ACC112 (cell line): Measurements from ENCODE around the gene RCVRN.

Experiments used
- H2AFZ ChIP-seq: fragments of 200-600 bp; sonication (generic); one replicate; pipeline ENCODE4 v1.6.0; 2017; ENCODE audit warnings: antibody characterized with exemption, low read length; ENCODE audit not compliant: unreplicated experiment
- H3K27ac ChIP-seq: fragments of 200-600 bp; sonication (generic); 2 replicates; pipeline ENCODE4 v1.5.1; 2014; ENCODE audit warnings: low read depth, mild to moderate bottlenecking, antibody characterized with exemption, low read length, moderate library complexity
- H3K27me3 ChIP-seq: fragments of 200-600 bp; sonication (generic); 2 replicates; pipeline ENCODE4 v1.6.1; 2014; ENCODE audit warnings: mild to moderate bottlenecking, antibody characterized with exemption, low read length, moderate library complexity, mixed read lengths; ENCODE audit not compliant: insufficient read depth
- H3K36me3 ChIP-seq: fragments of 200-600 bp; sonication (generic); 2 replicates; pipeline ENCODE4 v1.6.1; 2016; ENCODE audit warnings: mild to moderate bottlenecking, antibody characterized with exemption, low read length, moderate library complexity, mixed read lengths; ENCODE audit not compliant: insufficient read depth
- H3K4me1 ChIP-seq: fragments of 200-600 bp; sonication (generic); one replicate; pipeline ENCODE4 v1.6.1; 2016; ENCODE audit warnings: low read length, mixed read lengths; ENCODE audit not compliant: insufficient read depth, unreplicated experiment, control insufficient read depth
- H3K4me3 ChIP-seq: fragments of 200-600 bp; sonication (generic); 2 replicates; pipeline ENCODE4 v1.5.1; 2014; ENCODE audit warnings: mild to moderate bottlenecking, low read depth, low read length
- H3K79me2 ChIP-seq: fragments of 200-600 bp; sonication (generic); one replicate; pipeline ENCODE4 v1.6.0; 2016; ENCODE audit warnings: low read length; ENCODE audit not compliant: control insufficient read depth, unreplicated experiment, insufficient read depth

RCVRN gene

DNA sequence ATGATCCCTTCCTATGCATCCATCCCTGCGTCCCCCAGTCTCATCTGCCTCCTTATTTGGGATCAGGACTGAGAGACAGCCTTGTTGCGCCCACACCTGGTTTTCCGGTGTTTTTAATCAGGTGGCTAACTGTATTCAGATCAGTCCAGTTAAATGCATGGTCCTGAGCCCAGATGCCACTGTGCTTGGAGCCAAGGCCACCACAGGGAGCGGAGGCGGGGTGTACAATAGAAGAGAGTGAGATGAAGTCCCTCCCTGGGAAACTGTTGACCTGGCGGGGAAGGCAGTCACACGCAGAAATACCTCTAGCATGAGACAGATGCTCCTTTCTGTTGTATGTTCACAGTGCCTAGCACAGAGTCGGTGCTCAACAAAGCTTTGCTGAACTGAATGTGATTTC, 6.3 kb downstream of the RCVRN start:
- Histone ChIP-seq H3K4me1 (peaks cover 6% of the 10 kb centered on the region), H3K27ac (no peak overlapping the region), H3K27me3 (no peaks in the 10 kb centered on the region), H3K36me3 (no peaks in the 10 kb centered on the region), H3K79me2 (no peaks in the 10 kb centered on the region), H2AFZ (no peak overlapping the region), H3K4me3 (no peak overlapping the region)

- Histone ChIP-seq H2AFZ (no peak overlapping the region), H3K36me3 (no peaks in the 10 kb centered on the region), H3K79me2 (no peaks in the 10 kb centered on the region), H3K27ac (no peak overlapping the region), H3K27me3 (no peaks in the 10 kb centered on the region), H3K4me1 (peaks cover 6% of the 10 kb centered on the region), H3K4me3 (no peak overlapping the region)
These were observed 7.6 kb downstream of the RCVRN start for GRCh38 chr17:9897372-9897968.

DNA sequence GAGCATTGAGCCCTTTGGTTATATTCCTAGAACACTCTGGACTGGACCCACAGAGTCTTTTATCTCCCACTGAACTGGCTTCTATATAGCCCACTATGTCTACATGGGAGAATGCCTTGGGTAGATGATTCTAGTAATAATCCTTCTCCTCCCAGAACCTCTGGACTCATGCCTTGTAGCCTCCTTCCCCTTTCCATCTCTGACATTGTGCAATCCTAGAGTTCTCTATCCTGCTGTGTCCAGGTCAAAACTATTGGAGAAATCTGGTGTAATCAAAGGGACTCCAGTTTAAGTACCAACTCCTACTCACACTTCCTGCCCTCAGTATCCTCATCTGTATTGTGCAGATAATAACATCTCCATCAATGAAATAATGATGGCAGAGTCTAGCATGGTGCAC, 9.1 kb downstream of the RCVRN start:
- Histone ChIP-seq H3K27ac (no peak overlapping the region), H3K4me1 (peaks cover 6% of the 10 kb centered on the region), H3K4me3 (no peak overlapping the region), H2AFZ (no peak overlapping the region), H3K36me3 (no peaks in the 10 kb centered on the region), H3K27me3 (no peaks in the 10 kb centered on the region), H3K79me2 (no peaks in the 10 kb centered on the region)

- H3K4me3 ChIP-seq: no peak overlapping the region
- H3K4me1 ChIP-seq: no peaks in the 10 kb centered on the region
- H3K79me2 ChIP-seq: no peaks in the 10 kb centered on the region
- H3K36me3 ChIP-seq: no peaks in the 10 kb centered on the region
- no peak overlapping the region for H3K27ac ChIP-seq
- no peaks in the 10 kb centered on the region for H3K27me3 ChIP-seq
- no peak overlapping the region for H2AFZ ChIP-seq
These were observed 10.8 kb downstream of the RCVRN start for GRCh38 chr17:9894231-9894630.

DNA sequence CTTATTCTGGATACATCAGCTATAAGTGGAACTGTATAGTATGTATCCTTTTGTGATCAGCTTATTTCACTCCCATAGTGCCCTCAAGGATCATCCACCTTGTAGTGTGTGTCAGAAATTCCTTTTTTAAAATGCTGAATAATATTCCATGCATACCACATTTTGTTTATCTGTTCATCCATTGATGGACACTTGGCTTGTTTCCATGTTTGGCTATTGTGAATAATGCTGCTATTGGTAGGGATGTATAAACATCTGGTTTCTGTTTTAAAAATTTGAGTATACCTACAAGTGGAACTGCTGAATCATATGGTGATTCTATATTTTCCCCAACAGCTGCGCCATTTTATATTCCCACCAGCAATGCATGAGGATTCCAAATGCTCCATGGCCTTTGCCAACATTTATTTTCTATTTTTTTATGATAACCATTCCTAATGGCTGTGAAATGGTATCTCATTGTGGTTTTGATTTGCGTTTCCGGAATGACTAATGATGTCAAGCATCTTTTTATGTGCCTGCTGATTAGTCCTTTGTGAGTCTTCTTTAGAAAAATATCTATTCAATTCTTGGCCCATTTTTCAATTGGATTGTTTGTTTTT, 11.6 kb downstream of the RCVRN start:
- H3K27ac ChIP-seq: peak overlapping the region; percentile 12
- no peaks in the 10 kb centered on the region for H3K79me2 ChIP-seq
- H3K27me3 ChIP-seq: no peaks in the 10 kb centered on the region
- no peak overlapping the region for H3K4me3 ChIP-seq
- H2AFZ ChIP-seq: no peak overlapping the region
- H3K4me1 ChIP-seq: no peaks in the 10 kb centered on the region
- no peaks in the 10 kb centered on the region for H3K36me3 ChIP-seq

DNA sequence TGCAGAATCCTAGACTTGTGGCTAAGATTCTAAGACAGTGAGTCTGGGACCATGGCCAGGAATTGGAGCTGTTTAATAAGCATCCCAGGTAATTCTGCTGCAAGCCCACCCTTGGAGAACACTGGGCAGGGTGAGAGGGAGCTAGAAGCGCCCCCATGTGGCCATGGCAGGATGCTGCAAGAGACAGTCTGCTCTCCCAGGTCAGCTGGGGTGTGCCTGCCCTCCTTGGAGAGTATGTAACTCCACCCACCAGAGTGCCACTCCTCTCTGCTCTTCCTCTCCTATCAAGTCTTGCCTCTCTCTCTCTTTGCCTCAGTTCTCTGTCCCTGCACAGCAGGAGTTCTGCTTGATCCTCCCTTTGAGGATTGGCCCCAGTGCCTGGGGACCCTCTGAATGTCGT, 14.9 kb downstream of the RCVRN start:
- Histone ChIP-seq H3K27me3 (no peaks in the 10 kb centered on the region), H3K79me2 (no peaks in the 10 kb centered on the region), H3K4me3 (no peak overlapping the region), H3K36me3 (no peaks in the 10 kb centered on the region), H3K4me1 (no peaks in the 10 kb centered on the region), H3K27ac (no peak overlapping the region), H2AFZ (no peak overlapping the region)

DNA sequence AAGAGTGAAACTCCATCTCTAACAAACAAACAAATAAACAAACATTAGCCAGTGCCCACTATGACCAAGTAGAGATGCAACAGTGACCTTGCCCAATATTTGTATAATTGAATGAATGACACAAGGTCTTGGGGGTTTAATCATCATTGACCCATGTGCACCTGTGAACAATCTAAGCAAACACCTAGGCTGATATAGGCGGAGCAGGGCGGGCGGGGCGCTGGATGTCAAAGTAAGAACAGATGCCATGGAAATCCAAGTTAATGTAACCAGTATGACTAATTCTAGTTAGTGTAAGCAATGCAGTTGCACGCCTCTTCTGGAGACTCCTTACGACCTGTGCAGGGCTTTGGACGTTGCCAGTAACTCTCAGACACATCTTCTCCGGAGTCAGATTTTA, 17.6 kb downstream of the RCVRN start:
- no peak overlapping the region for H2AFZ ChIP-seq
- H3K4me1 ChIP-seq: no peaks in the 10 kb centered on the region
- no peak overlapping the region for H3K4me3 ChIP-seq
- H3K27ac ChIP-seq: no peak overlapping the region
- no peaks in the 10 kb centered on the region for H3K36me3 ChIP-seq
- no peaks in the 10 kb centered on the region for H3K79me2 ChIP-seq
- no peaks in the 10 kb centered on the region for H3K27me3 ChIP-seq

- no peak overlapping the region for H3K4me3 ChIP-seq
- no peaks in the 10 kb centered on the region for H3K27me3 ChIP-seq
- H3K4me1 ChIP-seq: no peaks in the 10 kb centered on the region
- no peaks in the 10 kb centered on the region for H3K79me2 ChIP-seq
- no peak overlapping the region for H3K27ac ChIP-seq
- H2AFZ ChIP-seq: no peak overlapping the region
- no peaks in the 10 kb centered on the region for H3K36me3 ChIP-seq
These were observed 18.7 kb downstream of the RCVRN start for GRCh38 chr17:9886141-9886930.

DNA sequence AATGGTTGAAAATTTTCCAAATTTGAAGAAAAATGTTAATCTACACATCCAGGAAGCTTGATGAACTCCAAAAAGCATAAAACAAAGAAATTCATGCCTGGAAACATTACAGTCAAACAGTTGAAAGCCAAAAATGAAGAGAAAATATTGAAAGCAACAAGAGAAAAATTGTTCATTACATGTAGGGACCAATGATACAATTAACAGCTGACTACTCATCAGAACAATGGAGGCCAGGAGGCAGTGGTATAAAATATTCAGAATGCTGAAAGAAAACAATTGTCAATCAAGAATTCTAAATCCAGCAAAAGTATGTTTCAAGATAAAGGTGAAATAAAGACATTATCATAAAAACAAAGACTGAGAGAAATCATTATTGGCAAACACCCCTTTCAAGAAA, 21.6 kb downstream of the RCVRN start:
- Histone ChIP-seq H3K79me2 (no peaks in the 10 kb centered on the region), H3K27ac (no peak overlapping the region), H3K36me3 (no peaks in the 10 kb centered on the region), H3K27me3 (no peaks in the 10 kb centered on the region), H3K4me1 (peaks cover 10% of the 10 kb centered on the region), H3K4me3 (no peak overlapping the region), H2AFZ (no peak overlapping the region)

- Histone ChIP-seq H3K4me3 (no peak overlapping the region), H3K79me2 (no peaks in the 10 kb centered on the region), H3K36me3 (no peaks in the 10 kb centered on the region), H3K4me1 (peaks cover 10% of the 10 kb centered on the region), H2AFZ (no peak overlapping the region), H3K27ac (no peak overlapping the region), H3K27me3 (no peaks in the 10 kb centered on the region)
These were observed 24.5 kb downstream of the RCVRN start for GRCh38 chr17:9880582-9880999.
